Activated T-helper 1 cell treated with anti-CD3 and anti-CD28 coated beads, Interleukin-12 subunit alpha, Interleukin-12 subunit beta, Interleukin-2, Interleukin-4 antibody, amounts not matched to agents 30 ng/mL and 10 ng/mL and 1 ng/mL, durations not matched to agents 14 hours and 24 hours and 36 hours (primary cell): ENCODE measurements around the gene SPATA31D3. TPM values are rescaled to one million over a fixed set of nuclear protein-coding genes. Genes with fewer than 3 reads are reported as not detected.
"Not testable (repeated sequence)": the region's sequence is repeated elsewhere in the genome, so short reads cannot be mapped to it uniquely, and the experiment has no call there.

Source experiments
- DNase-seq: peaks from one replicate; pipeline ENCODE4 v3.0.0; 2021; ENCODE audit warnings: low spot score
- H3K27ac Mint-ChIP-seq: one replicate; pipeline ENCODE4 v1.8.0; 2021; ENCODE audit warnings: mild to moderate bottlenecking, mixed read lengths
- H3K27me3 Mint-ChIP-seq: one replicate; pipeline ENCODE4 v1.8.0; 2022; ENCODE audit warnings: mild to moderate bottlenecking, moderate library complexity, mixed read lengths; ENCODE audit not compliant: insufficient read depth
- H3K36me3 Mint-ChIP-seq: one replicate; pipeline ENCODE4 v1.8.0; 2021; ENCODE audit warnings: low read depth, mixed read lengths
- H3K4me1 Mint-ChIP-seq: one replicate; pipeline ENCODE4 v1.8.0; 2021; ENCODE audit warnings: low read depth, mixed read lengths
- H3K4me3 Mint-ChIP-seq: one replicate; pipeline ENCODE4 v1.8.0; 2021; ENCODE audit warnings: mild to moderate bottlenecking, moderate library complexity, mixed read lengths
- H3K9me3 Mint-ChIP-seq: one replicate; pipeline ENCODE4 v1.8.0; 2021; ENCODE audit warnings: mixed read lengths
- intact Hi-C: fragments of 100-400 bp; cut with micrococcal nuclease; formaldehyde crosslinking; loops from one replicate; pipeline ENCODE4 v1.15.1; 2024
- total RNA-seq: library from RNA; stranded (reverse); gene quantifications from 2 replicates; pipeline ENCODE4 v1.2.3, GENCODE V29; 2022

SPATA31D3 gene
- total RNA-seq, 1 donor from 2014 or later, result not detected

- H3K36me3 Mint-ChIP-seq, result no peaks in the 10 kb centered on the region
- intact Hi-C loops, result no loop called here
- no peak overlapping the region for H3K27ac Mint-ChIP-seq
- peaks cover 5% of the 10 kb centered on the region for H3K9me3 Mint-ChIP-seq
- H3K4me3 Mint-ChIP-seq, result no peak overlapping the region
- no peaks in the 10 kb centered on the region for H3K27me3 Mint-ChIP-seq
- DNase-seq, result no peak
- no peaks in the 10 kb centered on the region for H3K4me1 Mint-ChIP-seq
Observed at GRCh38 chr9:81986051-81986450, 42.8 kb downstream of the SPATA31D3 start.

DNA sequence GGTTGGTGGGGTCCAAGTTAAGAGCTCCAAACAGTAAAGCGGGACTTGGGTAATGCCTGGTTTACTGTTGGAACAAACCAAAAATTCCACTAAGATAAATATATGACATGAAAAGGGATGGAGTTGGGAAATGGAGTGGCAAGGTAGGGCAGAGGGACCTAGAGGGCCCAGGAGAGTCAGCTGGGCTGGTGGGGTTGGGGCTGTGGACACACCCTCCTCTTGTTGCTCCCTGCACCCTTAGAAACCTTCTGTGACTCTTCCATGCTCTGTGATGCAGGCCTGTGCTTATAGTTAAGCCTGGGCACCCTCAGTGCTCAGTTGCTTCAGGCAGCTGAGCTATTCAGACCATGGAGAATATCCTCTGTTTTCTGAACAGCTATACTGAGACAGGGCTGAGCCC is 45.2 kb downstream of the SPATA31D3 start, which contains the start of gene SPATA31D1:
TSS of gene SPATA31D1 (plus strand) at position 301 of the 400 bp plus-strand sequence. CDS start at position 348, 47 bp downstream.
- DNase-seq, intact Hi-C loops, H3K4me3 Mint-ChIP-seq, H3K27ac Mint-ChIP-seq, H3K27me3 Mint-ChIP-seq, H3K9me3 Mint-ChIP-seq, H3K36me3 Mint-ChIP-seq, H3K4me1 Mint-ChIP-seq: not testable (repeated sequence)

DNA sequence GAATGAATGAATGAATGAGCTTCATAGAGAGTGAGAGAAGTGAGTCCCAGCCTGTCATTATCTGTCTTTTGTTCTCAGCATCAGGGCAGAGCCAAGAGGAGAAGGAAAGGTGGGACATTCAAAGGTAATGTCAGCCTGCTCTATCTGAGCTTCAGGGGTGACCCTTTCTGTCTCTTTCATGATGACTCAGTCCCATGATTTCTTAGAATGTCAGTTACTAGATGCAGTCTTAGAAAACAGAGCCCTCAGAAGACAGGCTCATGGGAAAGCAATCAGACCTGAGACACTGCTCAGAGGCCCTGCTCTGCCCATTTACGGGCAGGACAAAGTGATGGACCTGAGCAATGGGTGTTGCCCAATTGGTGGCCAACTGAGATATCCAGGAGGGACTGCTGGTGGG is 46.4 kb downstream of the SPATA31D3 start:
- H3K4me3 Mint-ChIP-seq, result no peak overlapping the region
- no peak overlapping the region for H3K27ac Mint-ChIP-seq
- no peak for DNase-seq
- no peaks in the 10 kb centered on the region for H3K36me3 Mint-ChIP-seq
- H3K27me3 Mint-ChIP-seq, result no peaks in the 10 kb centered on the region
- peaks cover 8% of the 10 kb centered on the region for H3K9me3 Mint-ChIP-seq
- no peaks in the 10 kb centered on the region for H3K4me1 Mint-ChIP-seq
- intact Hi-C loops, result no loop called here

DNA sequence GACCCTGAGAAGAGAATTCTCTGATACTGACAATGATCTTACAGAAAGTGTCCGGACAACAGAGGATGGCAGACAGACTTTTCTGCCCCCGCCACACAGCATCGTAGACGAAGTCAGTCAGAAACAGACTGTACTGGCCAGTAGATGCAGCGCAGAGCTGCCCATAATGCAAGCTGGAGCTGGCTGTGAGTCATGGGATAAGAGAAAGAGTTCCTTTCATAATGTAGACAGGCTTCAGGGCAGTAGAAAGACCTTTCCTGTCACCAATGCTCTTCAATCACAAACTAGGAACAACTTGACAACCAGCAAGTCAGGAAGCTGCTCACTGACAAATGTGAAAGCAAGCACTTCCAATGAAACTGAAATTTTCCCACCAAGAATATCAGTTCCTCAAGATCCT is 50.4 kb downstream of the SPATA31D3 start:
- DNase-seq, result no peak
- peaks cover 12% of the 10 kb centered on the region for H3K9me3 Mint-ChIP-seq
- H3K36me3 Mint-ChIP-seq, result no peaks in the 10 kb centered on the region
- intact Hi-C loops, result no loop called here
- H3K4me1 Mint-ChIP-seq, result no peaks in the 10 kb centered on the region
- H3K27me3 Mint-ChIP-seq, result no peaks in the 10 kb centered on the region
- no peak overlapping the region for H3K4me3 Mint-ChIP-seq
- no peak overlapping the region for H3K27ac Mint-ChIP-seq

Other genes starting within 250 kb of the SPATA31D3 start
- not detected in 2 replicates for gene SPATA31D4, start 15.1 kb upstream of the SPATA31D3 start, total RNA-seq
- gene SPATA31D1, start 45.3 kb downstream of the SPATA31D3 start, total RNA-seq, result not detected in 2 replicates